HCT116 (cell line): ENCODE results near the gene PSD. TPM values are rescaled to one million over a fixed set of nuclear protein-coding genes. Genes with fewer than 3 reads are reported as not detected.

ENCODE experiments used
- ATAC-seq: fragments of 200-7000 bp; cut with Tn5 transposase; 2 replicates; pipeline ENCODE4 v1.9.1; 2020; ENCODE audit warnings: mild to moderate bottlenecking, moderate library complexity
- BruUV-seq: library from RNA; stranded (reverse); fragments of 400-500 nt; replicated peaks from 2 replicates; lab custom pipeline; 2021; lab: Mats Ljungman, UMichigan
- CTCF ChIA-PET: fragments of 300-600 bp; sonication (Branson Sonifier 250); formaldehyde crosslinking; loops from one replicate; lab custom pipeline; 2021; ENCODE audit warnings: antibody characterized with exemption; lab: Charles Lee
- POLR2A ChIA-PET: fragments of 300-600, 350-600 bp; sonication (Branson Sonifier 250); formaldehyde crosslinking; loops from one replicate; lab custom pipeline; 2021; ENCODE audit warnings: antibody characterized with exemption; lab: Charles Lee
- RAD21 ChIA-PET, 2 experiments: fragments of 300-600 bp; sonication (Branson Sonifier 250); formaldehyde crosslinking; loops; one replicate each; lab custom pipeline; 2023; ENCODE audit warnings: low total read pairs in 2 of 2; ENCODE audit not compliant: uncharacterized antibody in 2 of 2, unreplicated experiment in 2 of 2, low non-redundant PET in 1 of 2; lab: Charles Lee
- DNase-seq: peaks from one replicate; pipeline ENCODE4 v3.0.0-alpha.2; 2010; ENCODE audit warnings: low read depth, low spot score
- H2AFZ ChIP-seq: fragments of 200-600 bp; shearing (Covaris generic), sonication (generic); 2 replicates; pipeline ENCODE4 v1.6.1; 2017; ENCODE audit warnings: low read depth, mixed run types, mixed read lengths, antibody characterized with exemption, low read length; ENCODE audit not compliant: poor library complexity, severe bottlenecking
- H3K27ac ChIP-seq: 2 replicates; pipeline ENCODE4 v1.5.1; 2012; ENCODE audit warnings: low read depth, low read length
- H3K27me3 ChIP-seq: fragments of 200-600 bp; sonication (generic); 2 replicates; pipeline ENCODE4 v1.6.1; 2016; ENCODE audit warnings: mixed run types, low read length, mixed read lengths; ENCODE audit not compliant: insufficient read depth
- H3K36me3 ChIP-seq, 2 experiments: fragments of 200-500 bp in 1 of 2; fragments of 200-600 bp in 1 of 2; sonication (Bioruptor generic) in 1 of 2; sonication (generic) in 1 of 2; 2 replicates each; pipeline versions ENCODE4 v1.5.1 to v1.6.1; 2014 to 2016; ENCODE audit warnings: low read length in 2 of 2, inconsistent platforms in 1 of 2, mixed read lengths in 1 of 2, mixed run types in 1 of 2; ENCODE audit not compliant: insufficient read depth in 2 of 2, control insufficient read depth in 1 of 2
- H3K4me1 ChIP-seq, 2 experiments: fragments of 200-600 bp in 1 of 2; sonication (generic) in 1 of 2; 2 replicates each; pipeline versions ENCODE4 v1.5.1 to v1.6.1; 2012 to 2017; ENCODE audit warnings: low read length in 2 of 2, inconsistent platforms in 1 of 2, mild to moderate bottlenecking in 1 of 2, mixed read lengths in 1 of 2, mixed run types in 1 of 2, moderate library complexity in 1 of 2; ENCODE audit not compliant: insufficient read depth in 2 of 2, control insufficient read depth in 1 of 2
- H3K4me2 ChIP-seq: fragments of 200-600 bp; sonication (generic); 2 replicates; pipeline ENCODE4 v1.6.1; 2017; ENCODE audit warnings: mixed run types, low read length, mixed read lengths
- H3K4me3 ChIP-seq, 2 experiments: fragments of 200-600 bp in 1 of 2; sonication (generic) in 1 of 2; replicated peaks in 1 of 2; 2 replicates each; pipeline ENCODE4 v1.5.1; 2011 to 2016; ENCODE audit warnings: low read length in 2 of 2, control low read depth in 1 of 2, low read depth in 1 of 2, mild to moderate bottlenecking in 1 of 2, mixed read lengths in 1 of 2, mixed run types in 1 of 2
- H3K79me2 ChIP-seq: fragments of 200-600 bp; sonication (generic); 2 replicates; pipeline ENCODE4 v1.6.1; 2017; ENCODE audit warnings: mild to moderate bottlenecking, mixed run types, low read length, moderate library complexity, mixed read lengths; ENCODE audit not compliant: insufficient read depth
- H3K9ac ChIP-seq: fragments of 200-600 bp; sonication (generic); 2 replicates; pipeline ENCODE4 v1.6.1; 2016; ENCODE audit warnings: low read length, mixed read lengths
- H3K9me2 ChIP-seq: fragments of 200-600 bp; sonication (generic), shearing (Covaris generic); 2 replicates; pipeline ENCODE4 v1.6.1; 2017; ENCODE audit warnings: mixed run types, mild to moderate bottlenecking, moderate library complexity; ENCODE audit not compliant: insufficient read depth
- H3K9me3 ChIP-seq, 2 experiments: fragments of 200-500 bp in 1 of 2; fragments of 200-600 bp in 1 of 2; sonication (Bioruptor generic) in 1 of 2; sonication (generic) in 1 of 2; 2 replicates each; pipeline ENCODE4 v1.6.1; 2014 to 2017; ENCODE audit warnings: low read length in 2 of 2, mixed read lengths in 2 of 2, inconsistent platforms in 1 of 2, low read depth in 1 of 2, mild to moderate bottlenecking in 1 of 2, mixed run types in 1 of 2, moderate library complexity in 1 of 2; ENCODE audit not compliant: control insufficient read depth in 1 of 2, insufficient read depth in 1 of 2
- H4K20me1 ChIP-seq: fragments of 200-600 bp; sonication (generic), shearing (Covaris generic); 2 replicates; pipeline ENCODE4 v1.6.1; 2017; ENCODE audit warnings: mixed run types, mild to moderate bottlenecking, moderate library complexity; ENCODE audit not compliant: insufficient read depth
- ATF3 ChIP-seq: IDR thresholded peaks from 2 replicates; pipeline ENCODE4 v1.6.1; 2012
- CEBPB ChIP-seq: IDR thresholded peaks from 2 replicates; pipeline ENCODE4 v1.6.1; 2012; ENCODE audit warnings: low read depth
- CTCF ChIP-seq, 3 experiments: fragments of 200-600 bp in 1 of 3; sonication (generic) in 1 of 3; IDR thresholded peaks in 2 of 3; conservative IDR thresholded peaks in 1 of 3; 2 replicates each; pipeline ENCODE4 v1.5.1; 2012 to 2017; ENCODE audit warnings: low read depth in 2 of 3, low read length in 2 of 3, antibody characterized with exemption in 1 of 3, borderline replicate concordance in 1 of 3, control low read depth in 1 of 3, mild to moderate bottlenecking in 1 of 3, mixed read lengths in 1 of 3, mixed run types in 1 of 3, moderate library complexity in 1 of 3; ENCODE audit not compliant: insufficient read depth in 1 of 3
- EGR1 ChIP-seq: IDR thresholded peaks from 2 replicates; pipeline ENCODE4 v1.6.1; 2012; ENCODE audit warnings: low read depth
- EZH2 ChIP-seq: fragments of 200-600 bp; sonication (generic); IDR thresholded peaks from 2 replicates; pipeline ENCODE4 v1.6.1; 2017; ENCODE audit warnings: antibody characterized with exemption, mixed run types
- EZH2phosphoT487 ChIP-seq: fragments of 200-600 bp; IDR thresholded peaks from 2 replicates; pipeline ENCODE4 v1.6.1; 2018; ENCODE audit warnings: antibody characterized with exemption, borderline replicate concordance
- FOSL1 ChIP-seq: IDR thresholded peaks from 2 replicates; pipeline ENCODE4 v1.6.1; 2012; ENCODE audit warnings: low read depth
- JUND ChIP-seq: IDR thresholded peaks from 2 replicates; pipeline ENCODE4 v1.6.1; 2012
- MAX ChIP-seq: IDR thresholded peaks from 2 replicates; pipeline ENCODE4 v1.6.1; 2012
- POLR2A ChIP-seq: IDR thresholded peaks from 2 replicates; pipeline ENCODE4 v1.7.0; 2011; ENCODE audit warnings: borderline replicate concordance; ENCODE audit not compliant: insufficient read depth, insufficient read length; ENCODE audit errors: extremely low read depth
- POLR2AphosphoS5 ChIP-seq: IDR thresholded peaks from 2 replicates; pipeline ENCODE4 v1.6.1; 2011; ENCODE audit warnings: mild to moderate bottlenecking, low read depth, low read length, moderate library complexity
- RAD21 ChIP-seq: IDR thresholded peaks from 2 replicates; pipeline ENCODE4 v1.6.1; 2012; ENCODE audit warnings: low read depth, mild to moderate bottlenecking
- REST ChIP-seq: IDR thresholded peaks from 2 replicates; pipeline ENCODE4 v1.6.1; 2012; ENCODE audit warnings: low read depth
- SIN3A ChIP-seq: IDR thresholded peaks from 2 replicates; pipeline ENCODE4 v1.6.1; 2012; ENCODE audit warnings: low read depth
- SP1 ChIP-seq: IDR thresholded peaks from 2 replicates; pipeline ENCODE4 v1.6.1; 2012; ENCODE audit warnings: low read depth
- SRF ChIP-seq: IDR thresholded peaks from 2 replicates; pipeline ENCODE4 v1.6.1; 2012; ENCODE audit warnings: low read depth
- TCF7L2 ChIP-seq: IDR thresholded peaks from 2 replicates; pipeline ENCODE4 v1.7.0; 2011; ENCODE audit warnings: borderline replicate concordance, inconsistent platforms; ENCODE audit not compliant: insufficient read depth, insufficient read length; ENCODE audit errors: extremely low read depth
- YY1 ChIP-seq: IDR thresholded peaks from 2 replicates; pipeline ENCODE4 v1.6.1; 2011; ENCODE audit warnings: low read length, low read depth, moderate library complexity, mild to moderate bottlenecking; ENCODE audit not compliant: insufficient replicate concordance; ENCODE audit errors: extremely low read depth
- ZBTB33 ChIP-seq: IDR thresholded peaks from 2 replicates; pipeline ENCODE4 v1.6.1; 2011; ENCODE audit warnings: mild to moderate bottlenecking, low read length, moderate library complexity; ENCODE audit not compliant: insufficient replicate concordance; ENCODE audit errors: extremely low read depth
- ZFX ChIP-seq: fragments of 450-650 bp; IDR thresholded peaks from 2 replicates; pipeline ENCODE4 v1.6.1; 2017
- intact Hi-C: fragments of 100-400 bp; cut with micrococcal nuclease; formaldehyde crosslinking; loops from 2 replicates; pipeline ENCODE4 v1.10.0; 2022
- total RNA-seq: library from RNA; stranded (reverse); gene quantifications from one replicate; pipeline ENCODE4 v1.2.1, GENCODE V29; 2021; ENCODE audit not compliant: unreplicated experiment

PSD gene
- total RNA-seq, 1 experiment from 2014 or later = 9.7 TPM

GRCh38 chr10:102402512-102402896 lies 16.1 kb downstream of the PSD start:
- H3K9me3 ChIP-seq = no peaks in the 10 kb centered on the region
- BruUV-seq = no TSS peak
- H3K27me3 ChIP-seq = no peaks in the 10 kb centered on the region
- H3K4me3 ChIP-seq = no peak overlapping the region
- peaks cover 8 to 20% of the 10 kb centered on the region in 2 experiments; a peak in 3 of 4 replicates for H3K36me3 ChIP-seq
- POLR2A ChIA-PET = interaction anchor here (0.7 to 1.1 kb wide), 3 partner anchors 18 to 233 kb away, joined by 3 read pairs; partner anchors contain the start of gene FBXL15
- no peak for ATAC-seq
- intact Hi-C loops = no loop called here
- H4K20me1 ChIP-seq = no peaks in the 10 kb centered on the region
- no peak for TF ChIP-seq RAD21
- no peak for TF ChIP-seq CEBPB
- no peak for TF ChIP-seq ZFX
- TF ChIP-seq EGR1 = no peak
- TF ChIP-seq ATF3 = no peak
- TF ChIP-seq EZH2phosphoT487 = no peak
- no peak for TF ChIP-seq POLR2AphosphoS5
- no peak for TF ChIP-seq TCF7L2
- TF ChIP-seq SRF = no peak
- no peak for TF ChIP-seq SP1
- TF ChIP-seq JUND = no peak
- TF ChIP-seq SIN3A = no peak
- TF ChIP-seq YY1 = no peak
- TF ChIP-seq MAX = no peak
- no peak for TF ChIP-seq ZBTB33
- TF ChIP-seq FOSL1 = no peak
- no peak for TF ChIP-seq POLR2A
- no peak for TF ChIP-seq CTCF (IDR thresholded peaks at IDR 0.05 in 2 of 3, conservative IDR thresholded peaks at IDR 0.05 in 1 of 3; ENCODE audit: borderline replicate concordance in 1 of 3, insufficient read depth in 1 of 3, low read depth in 2 of 3, low read length in 2 of 3)
- TF ChIP-seq REST = no peak
- no peak for TF ChIP-seq EZH2
- TF ChIP-seq, all 23 proteins: peak for 0
- Histone ChIP-seq H3K79me2 (no peaks in the 10 kb centered on the region), H3K9ac (peak overlapping the region; percentile 51; the same call in 1 of the 2 replicates), H3K4me1 (peaks cover 16 to 51% of the 10 kb centered on the region in 2 experiments), H2AFZ (no peak overlapping the region), H3K9me2 (no peaks in the 10 kb centered on the region), H3K27ac (no peak overlapping the region), H3K4me2 (peak overlapping the region; percentile 62)
- RAD21 ChIA-PET = interaction anchor here in 1 of 2 experiments (0.7 to 2.0 kb wide), 2 partner anchors 36 to 172 kb away, joined by 8 to 9 read pairs; no protein-coding TSS in a partner anchor
- no peak for DNase-seq
- CTCF ChIA-PET = interaction anchor here (1.0 to 9.3 kb wide), 10 partner anchors 8 to 233 kb away, joined by 3 to 154 read pairs (median 14); partner anchors contain the start of genes ELOVL3, FBXL15, NFKB2 and SUFU
